Left ventricle myocardium superior (tissue), 1 donor: Measurements from ENCODE around the gene ELMO1. TPM values are rescaled to one million over a fixed set of nuclear protein-coding genes. Genes with fewer than 3 reads are reported as not detected.

ENCODE experiments used
- ATAC-seq: fragments of 200-7000 bp; cut with Tn5 transposase; one replicate; pipeline ENCODE4 v1.9.1; 2020; ENCODE audit warnings: mild to moderate bottlenecking, moderate library complexity
- DNase-seq: peaks from one replicate; pipeline ENCODE4 v3.0.0-alpha.2; 2020
- intact Hi-C: fragments of 100-400 bp; cut with micrococcal nuclease; formaldehyde crosslinking; loops from one replicate; pipeline ENCODE4 v1.11.0; 2022
- total RNA-seq: library from RNA; stranded (reverse); fragmentation: NEBNext Ultra II Directional; extraction: Animal tissue kit (Norgen Biotek cat#: 25700); gene quantifications from one replicate; pipeline ENCODE4 v1.2.1, GENCODE V29; 2021
- donor health status: DM: no; HTN: yes; CAD: no; lungs with severe emphysema.

Gene ELMO1
- total RNA-seq, 1 donor from 2014 or later: 13.0 TPM

DNA sequence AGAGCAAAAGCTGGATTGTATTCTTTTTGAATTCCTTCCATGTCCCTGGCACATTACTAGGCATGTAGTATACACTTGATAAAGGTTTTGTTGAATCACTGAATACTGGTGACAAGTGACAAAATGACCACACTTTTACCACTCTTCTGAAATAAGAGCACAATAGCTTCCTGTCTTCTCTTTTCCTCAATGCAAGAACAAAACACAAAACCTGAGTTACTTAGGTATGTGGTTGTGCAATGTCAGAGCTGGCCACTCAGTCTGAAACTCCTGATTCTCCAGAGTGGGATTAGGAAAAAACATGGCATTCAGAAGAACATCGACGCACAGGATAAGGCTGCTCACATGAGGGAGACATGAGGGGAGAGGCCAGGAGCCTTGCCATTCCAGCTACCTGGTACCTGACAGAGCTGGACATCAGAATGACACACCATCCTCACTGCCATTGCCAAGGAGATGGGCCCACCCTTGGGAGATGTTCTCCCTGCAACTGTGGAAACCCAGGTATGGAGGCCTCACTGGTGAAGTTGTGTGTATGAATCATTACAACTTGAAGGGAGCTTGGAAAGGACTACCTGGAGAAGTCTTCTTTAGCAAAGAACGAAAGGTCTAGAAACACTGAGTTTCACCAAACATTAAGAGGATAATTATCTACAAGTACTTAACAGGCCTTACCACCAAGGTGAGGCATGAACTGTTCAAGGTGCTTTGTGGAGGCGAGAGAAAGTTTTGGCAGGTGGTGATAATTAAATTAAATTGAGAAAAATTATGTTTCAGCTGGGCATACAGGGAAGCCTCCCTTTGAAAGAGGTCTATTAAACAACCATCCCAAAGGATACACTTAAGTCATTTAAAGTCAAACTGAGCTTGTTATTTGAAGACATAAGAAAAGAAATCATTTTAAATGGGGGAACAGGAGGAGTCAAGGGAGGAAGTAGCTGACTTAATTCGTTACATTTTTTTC, 477.8 kb downstream of the ELMO1 start:
- no peak for ATAC-seq
- DNase-seq: no peak
- intact Hi-C loops: no loop called here

DNA sequence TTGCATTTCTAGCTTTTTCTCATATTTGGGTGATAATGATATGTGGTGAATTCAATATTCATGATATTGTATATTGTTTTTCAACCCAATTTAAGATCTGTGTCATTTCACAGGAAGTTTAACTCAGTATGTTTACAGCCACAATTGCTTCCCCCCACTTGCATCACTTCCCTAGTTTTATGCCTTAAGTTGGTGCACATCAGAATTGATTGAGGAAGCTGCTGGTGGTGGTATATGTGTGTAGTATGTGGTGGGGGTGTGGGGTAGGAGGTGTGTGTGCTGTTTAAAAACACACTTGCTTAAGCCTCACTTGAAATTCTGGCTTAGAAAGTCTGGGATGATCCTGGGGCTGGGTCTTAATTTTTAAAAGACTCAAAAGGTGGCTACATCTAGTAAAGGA, 479.3 kb downstream of the ELMO1 start:
- intact Hi-C loops: loop anchor here (5.0 kb wide), 1 partner anchor 213 kb away; no protein-coding TSS in a partner anchor
- peak; percentile 29 for ATAC-seq
- DNase-seq: no peak

DNA sequence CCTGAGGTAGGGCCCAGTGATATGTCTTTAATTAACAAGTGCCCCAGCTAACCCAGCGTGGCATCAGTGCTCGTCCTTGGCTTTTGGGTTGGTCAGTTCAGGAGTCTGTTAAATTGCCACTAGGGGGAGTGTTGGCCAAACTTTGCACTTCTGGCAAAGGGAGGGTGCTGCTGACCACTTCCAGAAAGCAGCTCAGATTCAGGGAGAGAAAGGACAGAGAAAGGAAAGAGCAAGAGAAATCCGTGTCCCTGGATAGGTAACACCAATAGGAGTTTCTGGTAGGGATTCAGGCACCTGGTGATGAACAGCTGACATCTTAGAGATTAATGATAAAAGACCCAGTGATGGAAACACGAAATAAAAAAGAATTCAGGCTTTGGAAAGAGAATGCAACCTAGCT, 481.3 kb downstream of the ELMO1 start:
- ATAC-seq: peak; percentile 96
- intact Hi-C loops: loop anchor here (5.0 kb wide), 1 partner anchor 215 kb away; no protein-coding TSS in a partner anchor
- peak; percentile 36 for DNase-seq

DNA sequence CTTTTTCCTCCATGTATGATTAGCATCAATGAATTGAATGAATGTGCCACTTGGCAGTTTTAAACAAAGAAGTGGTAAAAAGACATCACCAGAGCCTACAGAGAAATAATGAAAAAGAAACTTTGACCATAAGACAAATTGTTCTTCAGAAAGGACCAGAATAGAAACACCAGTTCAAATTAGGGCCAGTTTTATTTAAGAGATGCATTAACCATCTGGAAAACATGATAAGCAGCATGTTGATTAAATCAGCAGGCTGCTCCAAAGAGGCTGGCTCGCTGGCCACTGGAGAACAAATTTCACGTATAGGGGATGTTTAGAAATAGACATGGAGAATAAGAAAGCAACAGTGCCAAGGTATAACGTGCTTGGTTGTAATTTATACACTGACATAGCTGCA, 482.0 kb downstream of the ELMO1 start:
- DNase-seq (no peak), ATAC-seq (peak; percentile 59)
- intact Hi-C loops: loop anchor here (5.0 kb wide), 1 partner anchor 216 kb away; no protein-coding TSS in a partner anchor

DNA sequence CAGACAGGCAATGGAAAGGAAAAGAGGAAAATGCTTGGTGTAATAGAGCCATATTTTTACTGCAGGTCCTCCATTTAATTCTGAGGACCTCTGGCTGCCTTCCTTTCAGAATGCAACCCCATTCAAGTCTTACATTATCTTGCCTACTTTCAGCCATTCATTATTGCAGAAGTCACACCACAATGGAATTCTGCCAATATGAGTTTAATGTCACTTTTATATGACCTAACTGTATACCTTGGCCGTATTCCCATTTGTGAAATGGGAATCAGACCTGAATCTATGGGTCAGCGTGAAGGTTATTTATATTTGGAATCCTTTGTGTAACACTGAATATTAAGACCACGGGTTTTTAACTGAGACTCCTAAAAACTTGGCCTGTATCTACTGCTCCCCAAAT, 482.6 kb downstream of the ELMO1 start:
- intact Hi-C loops: loop anchor here (5.0 kb wide), 1 partner anchor 216 kb away; no protein-coding TSS in a partner anchor
- DNase-seq: no peak
- no peak for ATAC-seq

DNA sequence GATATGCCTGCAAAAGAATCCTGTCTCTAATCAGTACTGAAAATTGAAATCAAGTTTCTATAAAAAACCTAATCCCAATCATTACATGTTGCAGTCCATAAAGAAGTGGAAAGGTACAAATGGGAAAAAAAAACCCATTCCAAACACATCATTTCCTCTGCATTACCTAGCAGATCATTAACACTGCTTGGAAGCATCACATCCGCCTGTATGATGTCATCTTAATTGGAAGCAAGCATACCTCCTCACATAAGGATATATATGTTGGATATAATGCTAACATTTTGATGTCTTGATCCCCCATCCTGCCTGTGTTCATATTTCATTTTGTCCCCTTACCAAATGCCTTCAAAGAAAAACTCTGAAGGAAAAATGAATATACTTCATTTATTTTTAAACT, 483.0 kb downstream of the ELMO1 start:
- DNase-seq: no peak
- no peak for ATAC-seq
- intact Hi-C loops: loop anchor here (5.0 kb wide), 1 partner anchor 217 kb away; no protein-coding TSS in a partner anchor

DNA sequence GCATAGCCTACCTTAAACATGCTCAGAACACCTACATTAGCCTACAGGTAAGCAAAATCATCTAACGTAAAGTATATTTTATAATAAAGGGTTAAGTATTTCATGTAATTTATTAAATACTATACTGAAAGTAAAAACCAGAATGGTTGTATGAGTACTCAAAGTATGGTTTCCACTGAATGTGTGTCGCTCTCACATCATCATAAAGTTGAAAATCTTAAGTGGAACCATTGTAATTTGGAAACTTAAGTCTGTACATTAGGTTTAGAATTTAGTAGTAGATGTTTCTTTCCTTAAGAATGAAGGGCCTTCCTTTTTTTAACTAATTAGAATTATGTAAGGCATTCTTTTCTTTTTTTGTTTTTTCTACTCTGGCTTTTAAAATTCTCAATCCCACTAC, 484.4 kb downstream of the ELMO1 start:
- intact Hi-C loops: no loop called here
- no peak for DNase-seq
- ATAC-seq: no peak

DNA sequence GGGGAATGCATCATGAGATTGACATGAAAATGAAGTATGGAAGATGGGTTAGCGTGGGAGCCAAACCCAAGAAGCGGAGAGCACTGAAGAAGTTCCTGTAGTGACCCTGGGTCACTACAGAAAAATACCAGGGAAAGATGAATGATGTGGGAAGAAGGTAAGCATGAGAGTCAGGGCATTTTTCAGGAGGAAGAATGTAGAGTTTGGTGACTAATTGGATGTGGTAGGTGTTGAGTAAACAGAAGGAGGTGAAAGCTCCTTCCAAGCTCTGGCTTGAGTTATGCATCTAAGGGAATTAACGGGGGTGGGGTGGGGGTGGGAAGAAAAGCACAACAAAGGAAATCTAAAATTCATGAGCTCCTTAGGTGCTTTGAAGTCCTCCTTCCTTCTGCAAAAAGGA, 486.3 kb downstream of the ELMO1 start:
- intact Hi-C loops: no loop called here
- ATAC-seq: no peak
- DNase-seq: no peak

DNA sequence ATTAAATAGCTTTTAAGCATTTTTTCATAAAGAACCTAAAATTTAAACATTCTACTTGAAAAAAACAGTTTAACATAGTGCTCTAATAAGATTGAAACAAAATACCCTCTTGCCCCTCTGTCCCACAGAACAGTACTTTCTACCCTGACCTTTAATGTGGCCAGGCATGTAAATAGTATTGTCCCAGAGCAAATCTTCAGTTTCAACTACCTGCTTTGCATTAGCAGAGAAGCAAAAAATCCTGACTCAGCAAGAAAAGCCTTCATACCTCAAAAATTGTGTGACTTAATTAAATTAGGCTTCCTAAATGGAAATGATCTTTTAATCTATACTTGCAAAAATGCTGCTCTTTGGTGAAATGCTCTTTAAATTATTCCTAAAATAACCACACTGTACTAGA, 487.0 kb downstream of the ELMO1 start:
- ATAC-seq (no peak), DNase-seq (no peak)
- intact Hi-C loops: no loop called here

DNA sequence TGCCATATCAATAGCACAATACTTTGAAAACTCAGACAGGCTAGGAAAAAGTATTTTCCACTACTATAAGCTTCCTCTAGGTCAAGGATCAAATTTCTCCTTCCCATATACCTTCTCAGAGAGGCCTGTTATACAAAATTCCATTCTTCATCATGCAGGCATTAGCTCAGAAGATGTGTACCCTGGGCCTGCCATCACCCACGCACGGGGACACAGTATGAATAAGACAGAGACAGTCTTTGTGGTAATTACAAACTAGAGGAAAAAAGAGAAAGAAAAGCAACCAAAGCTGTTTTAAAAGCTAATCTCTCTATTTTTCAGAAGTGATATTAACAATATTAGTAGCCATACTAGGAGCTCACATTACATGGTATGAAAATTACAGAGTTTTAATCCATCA, 487.6 kb downstream of the ELMO1 start:
- intact Hi-C loops: no loop called here
- DNase-seq (no peak), ATAC-seq (no peak)

DNA sequence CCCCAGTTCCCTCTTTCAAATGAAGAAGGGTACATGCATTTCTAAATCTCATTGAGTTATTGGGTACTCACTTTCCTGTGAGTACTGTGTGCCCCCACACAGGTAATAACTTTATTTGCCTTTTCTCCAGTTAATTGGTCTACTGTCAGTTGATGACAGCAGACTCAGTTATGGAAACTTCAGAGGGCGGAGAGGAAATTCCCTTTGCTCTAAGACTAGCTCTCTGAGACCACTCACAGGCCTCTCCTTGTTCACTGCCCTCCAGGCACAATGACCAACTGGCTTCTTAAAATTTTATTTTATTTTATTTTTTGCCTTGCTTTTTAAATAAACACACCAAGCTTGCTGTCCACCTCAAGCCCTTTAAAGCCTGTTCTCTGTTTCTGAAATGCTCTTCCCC, 488.6 kb downstream of the ELMO1 start:
- no peak for ATAC-seq
- no peak for DNase-seq
- intact Hi-C loops: no loop called here

DNA sequence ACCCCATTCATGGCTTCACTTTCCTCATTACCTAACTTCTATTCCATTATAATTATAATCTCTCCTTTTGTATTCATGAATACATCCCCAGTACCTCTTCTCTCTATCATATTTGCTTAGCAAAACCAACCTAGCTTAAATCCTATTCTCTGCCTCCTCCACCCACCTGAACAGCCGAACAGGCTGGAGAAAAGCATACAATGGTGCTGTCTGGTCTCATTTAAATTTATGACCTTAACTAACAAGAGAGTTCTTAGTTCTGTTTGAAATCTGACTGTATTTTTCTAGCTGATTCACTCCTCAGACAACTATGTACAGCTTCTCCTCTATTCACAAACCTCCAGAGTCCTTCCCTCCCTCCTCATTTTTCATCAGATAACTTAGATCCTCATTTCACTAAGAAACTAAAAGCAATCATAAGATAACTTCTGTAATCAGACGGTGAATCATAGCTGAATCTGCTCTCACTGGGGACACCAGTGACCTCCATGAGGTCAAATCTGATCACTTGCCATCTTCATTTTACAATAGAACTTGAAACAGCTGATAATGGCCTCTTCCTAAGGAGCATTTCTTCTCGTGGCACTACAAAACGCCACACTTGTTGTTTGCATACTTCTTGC, 490.4 kb downstream of the ELMO1 start:
- DNase-seq (no peak), ATAC-seq (no peak)
- intact Hi-C loops: no loop called here

DNA sequence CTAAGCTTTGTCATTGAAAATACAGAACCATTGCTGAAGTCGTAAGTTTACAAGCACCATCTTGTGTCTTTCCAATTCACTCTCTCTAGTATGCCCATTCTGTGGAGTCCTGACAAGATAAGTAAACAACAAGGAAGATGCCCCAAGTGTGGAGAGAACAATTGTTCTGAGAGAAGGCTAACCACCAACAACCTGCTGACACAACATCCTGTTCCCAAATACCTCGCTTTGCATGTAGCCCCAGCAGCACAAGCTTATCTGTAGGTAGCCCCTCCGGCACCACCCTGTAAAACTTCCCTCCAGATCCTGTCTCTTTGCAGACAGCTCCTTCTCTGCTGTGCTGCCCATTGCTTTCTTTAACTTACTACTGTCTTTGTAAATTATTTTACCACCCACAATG, 491.0 kb downstream of the ELMO1 start:
- DNase-seq (no peak), ATAC-seq (no peak)
- intact Hi-C loops: no loop called here

DNA sequence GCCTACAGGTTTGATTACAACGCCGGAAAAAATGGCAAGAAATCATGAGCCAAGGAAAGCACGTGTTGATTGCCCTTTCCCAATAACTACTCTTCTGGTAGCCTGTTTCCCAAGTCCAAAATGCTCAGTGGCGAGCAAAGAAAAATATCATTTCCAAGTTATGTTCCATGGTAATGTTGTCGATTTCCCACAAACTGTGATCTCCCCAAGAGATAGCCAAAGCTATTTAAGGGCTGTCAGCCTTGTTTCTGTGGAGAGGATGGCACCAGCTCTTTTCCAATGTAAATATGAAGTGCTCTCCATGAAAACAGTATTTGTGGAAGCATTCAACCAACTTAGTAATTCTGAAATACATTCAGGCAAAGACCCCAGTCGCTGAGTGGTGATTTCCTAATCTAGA, 491.9 kb downstream of the ELMO1 start:
- intact Hi-C loops: no loop called here
- DNase-seq (no peak), ATAC-seq (no peak)

DNA sequence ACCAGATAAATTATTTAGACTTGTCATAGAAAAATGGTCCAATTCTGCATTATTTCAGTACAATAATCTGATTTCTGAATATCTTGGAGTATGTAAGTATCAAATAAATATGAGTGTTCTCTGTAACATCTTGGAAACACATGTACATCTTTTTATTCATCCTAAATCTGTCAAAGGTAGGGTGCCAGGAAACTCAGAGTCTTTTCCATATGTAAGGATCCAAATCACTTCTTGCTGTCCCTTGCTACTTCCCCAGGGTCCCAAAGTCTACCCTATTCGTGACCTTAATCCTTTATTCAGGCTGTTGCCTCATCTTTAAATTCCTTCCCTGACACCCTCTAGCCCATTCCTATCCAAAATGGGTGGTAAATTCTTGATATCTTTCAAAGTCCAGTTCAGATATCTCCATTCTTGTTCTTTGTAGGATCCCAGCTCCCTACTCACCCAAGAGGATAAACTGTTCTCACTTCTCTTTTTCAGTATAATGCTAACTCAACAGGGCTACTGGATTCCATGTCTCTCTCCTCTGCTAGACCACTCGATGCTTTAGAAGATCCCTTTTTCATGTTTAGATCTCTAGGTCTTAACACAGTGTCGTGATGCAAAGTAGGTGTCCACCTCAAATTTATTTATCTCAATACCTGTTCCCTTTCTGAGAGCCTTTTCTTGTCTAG, 493.1 kb downstream of the ELMO1 start:
- DNase-seq (no peak), ATAC-seq (no peak)
- intact Hi-C loops: no loop called here

DNA sequence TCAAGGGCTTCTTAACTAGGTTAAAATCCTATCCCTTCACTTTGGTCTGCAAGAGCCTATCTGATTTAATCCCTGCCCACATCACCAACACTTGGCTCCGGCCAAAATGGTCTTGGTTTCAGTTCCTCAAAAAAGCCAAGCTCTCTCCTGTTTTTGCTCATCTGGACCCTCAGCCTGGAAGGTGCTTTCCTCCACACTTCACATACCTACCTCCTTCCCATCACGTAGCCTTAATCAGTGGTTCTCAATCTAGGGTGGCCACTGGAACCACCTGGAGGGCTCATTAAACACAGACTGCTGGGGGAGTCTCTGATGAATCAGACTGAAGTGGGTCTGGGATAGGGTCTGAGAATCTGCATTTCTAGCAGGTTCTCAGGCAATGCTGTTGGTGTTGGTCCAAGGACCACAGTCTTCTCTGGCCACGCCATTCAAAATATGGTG, 497.4 kb downstream of the ELMO1 start:
- intact Hi-C loops: no loop called here

DNA sequence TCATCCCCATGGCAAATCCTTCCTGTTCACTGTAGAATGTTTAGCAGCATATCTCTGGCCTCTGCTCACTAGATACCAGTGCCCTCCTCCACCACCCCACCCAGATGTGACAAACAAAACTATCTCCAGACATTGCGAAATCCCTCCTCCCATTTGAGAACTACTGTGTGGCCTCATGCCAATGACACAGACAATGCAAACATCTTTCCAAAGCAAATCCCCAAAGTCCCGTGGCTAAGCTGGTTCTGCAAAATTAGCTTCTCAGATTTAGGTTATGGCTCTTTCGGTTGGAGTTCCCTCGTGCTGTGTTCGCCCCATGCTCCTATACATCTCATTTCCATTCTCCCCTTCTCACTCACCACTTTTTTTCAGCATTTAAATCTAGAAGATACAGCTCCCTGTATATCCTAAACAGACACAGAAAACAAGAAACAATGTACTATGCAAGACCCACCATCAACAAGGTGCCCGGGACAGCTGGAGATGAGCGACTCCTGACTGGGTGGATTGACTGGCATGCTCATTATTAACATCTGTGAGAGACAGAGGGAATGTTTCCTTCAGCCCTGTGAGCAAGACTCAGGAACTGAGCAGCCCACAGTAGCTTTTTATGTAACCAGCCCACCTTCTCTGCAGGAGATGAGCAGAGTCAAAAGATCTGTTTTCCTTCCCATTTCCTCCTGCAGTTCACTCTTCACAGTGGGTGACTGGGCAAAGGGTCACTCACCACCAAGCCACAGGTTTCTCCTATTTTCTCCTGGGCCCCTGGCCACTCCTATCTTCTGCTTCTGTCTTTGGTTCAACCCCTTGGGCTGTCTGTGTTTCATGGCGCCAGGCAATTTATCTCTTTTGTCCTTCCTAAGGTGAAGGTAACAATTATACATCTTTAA, 498.7 kb downstream of the ELMO1 start:
- DNase-seq: no peak

More for the DNA sequence above, 497.4 kb downstream of the ELMO1 start:
- DNase-seq (no peak), ATAC-seq (no peak)

DNA sequence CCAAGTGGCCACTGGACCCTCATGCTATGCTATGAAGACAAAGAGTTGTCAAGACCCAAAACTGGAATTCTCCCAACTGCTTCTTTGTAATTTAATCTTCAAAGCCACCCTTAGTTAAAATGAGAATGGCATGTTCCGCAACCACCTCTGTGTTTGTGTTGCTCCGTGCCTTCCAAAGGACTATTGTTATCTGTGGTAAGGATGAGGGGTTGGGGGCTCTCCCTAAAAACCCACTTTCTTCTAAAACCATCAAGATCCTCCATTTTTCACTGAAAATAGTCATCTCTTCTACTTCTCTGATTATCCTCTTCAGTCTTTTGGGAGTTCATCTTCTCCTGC, 502.3 kb downstream of the ELMO1 start:
- ATAC-seq (no peak), DNase-seq (no peak)
- intact Hi-C loops: no loop called here

More for the DNA sequence above, 498.7 kb downstream of the ELMO1 start:
- intact Hi-C loops: no loop called here
- peak; percentile 46 for ATAC-seq
